Natural killer cell (primary cell): ENCODE data around the gene SND1. TPM values are rescaled to one million over a fixed set of nuclear protein-coding genes. Genes with fewer than 3 reads are reported as not detected.

Experiments
- ATAC-seq, 3 donors: fragments of 150-1000 bp in 2 of 3; fragments of 200-7000 bp in 1 of 3; cut with Tn5 transposase; 1 replicate in 1 of 3; 2 replicates in 2 of 3; pipeline ENCODE4 v1.10.0; 2021; ENCODE audit warnings: mild to moderate bottlenecking in 2 of 3, moderate library complexity in 2 of 3
- DNase-seq, 2 donors: peaks; one replicate each; pipeline versions ENCODE4 v3.0.0 to v3.0.0-alpha.2; 2013 to 2021; ENCODE audit warnings: mixed read lengths in 1 of 2
- H3K27ac ChIP-seq: one replicate; pipeline ENCODE4 v1.5.1; 2013; ENCODE audit warnings: mild to moderate bottlenecking, low read length
- H3K27me3 ChIP-seq: one replicate; pipeline ENCODE4 v1.6.1; 2013; ENCODE audit warnings: low read length; ENCODE audit not compliant: control insufficient read depth, insufficient read depth
- H3K36me3 ChIP-seq: one replicate; pipeline ENCODE4 v1.6.1; 2013; ENCODE audit warnings: low read length; ENCODE audit not compliant: control insufficient read depth, insufficient read depth
- H3K4me1 ChIP-seq: one replicate; pipeline ENCODE4 v1.6.1; 2013; ENCODE audit warnings: low read length; ENCODE audit not compliant: control insufficient read depth, insufficient read depth
- H3K4me3 ChIP-seq: one replicate; pipeline ENCODE4 v1.5.1; 2013; ENCODE audit warnings: low read length
- H3K9me3 ChIP-seq: one replicate; pipeline ENCODE4 v1.6.1; 2013; ENCODE audit warnings: low read length; ENCODE audit not compliant: control insufficient read depth, insufficient read depth
- H3K27ac Mint-ChIP-seq, 2 donors: one replicate each; pipeline ENCODE4 v1.8.0; 2022; ENCODE audit warnings: mild to moderate bottlenecking in 2 of 2, mixed read lengths in 2 of 2, moderate library complexity in 1 of 2
- H3K27me3 Mint-ChIP-seq, 2 donors: one replicate each; pipeline ENCODE4 v1.8.0; 2022; ENCODE audit warnings: low read depth in 2 of 2, mixed read lengths in 2 of 2
- H3K36me3 Mint-ChIP-seq: one replicate; pipeline ENCODE4 v1.8.0; 2022; ENCODE audit warnings: mixed read lengths
- H3K4me1 Mint-ChIP-seq, 2 donors: one replicate each; pipeline ENCODE4 v1.8.0; 2022; ENCODE audit warnings: mixed read lengths in 2 of 2
- H3K4me3 Mint-ChIP-seq: one replicate; pipeline ENCODE4 v1.8.0; 2022; ENCODE audit warnings: mild to moderate bottlenecking, moderate library complexity, mixed read lengths
- H3K9me3 Mint-ChIP-seq, 2 donors: one replicate each; pipeline ENCODE4 v1.8.0; 2022; ENCODE audit warnings: mixed read lengths in 2 of 2
- CTCF ChIP-seq: fragments of 200-600 bp; IDR thresholded peaks from one replicate; pipeline ENCODE4 v1.8.0; 2022; ENCODE audit warnings: antibody characterized with exemption
- WGBS: methylation state at CpG from one replicate; pipeline ENCODE4 v1.1.7; 2013; ENCODE audit warnings: missing lambda C conversion rate; ENCODE audit not compliant: insufficient coverage; 5-methylcytosine and 5-hydroxymethylcytosine counted together
- intact Hi-C: fragments of 100-400 bp; cut with micrococcal nuclease; formaldehyde crosslinking; loops from one replicate; pipeline ENCODE4 v1.14.2; 2022
- total RNA-seq, 4 donors: library from RNA; stranded (reverse); fragments of 120-200 nt in 1 of 4; gene quantifications; one replicate each; pipeline versions ENCODE4 v1.2.3 to v1.2.4, GENCODE V29; 2013 to 2022

SND1 gene
- total RNA-seq, 3 donors from 2014 or later (not counting 1 experiment from before 2014, with no cell fraction given) = 149 to 188 (median 149) TPM

- Mint-ChIP-seq H3K36me3 (no peaks in the 10 kb centered on the region), H3K27ac (no peak overlapping the region), H3K9me3 (no peaks in the 10 kb centered on the region), H3K27me3 (no peaks in the 10 kb centered on the region), H3K4me1 (peaks cover 9 to 14% of the 10 kb centered on the region in 2 donors), H3K4me3 (no peak overlapping the region)
- no peak overlapping the region for H3K27ac ChIP-seq
- no peaks in the 10 kb centered on the region for H3K4me1 ChIP-seq
- H3K27me3 ChIP-seq = no peaks in the 10 kb centered on the region
- H3K9me3 ChIP-seq = no peaks in the 10 kb centered on the region
- no peak for TF ChIP-seq CTCF
- no peaks in the 10 kb centered on the region for H3K36me3 ChIP-seq
- no peak for ATAC-seq
- intact Hi-C loops = no loop called here
- 88% methylated on average over 2 of the region's 3 CpGs for WGBS
- H3K4me3 ChIP-seq = no peak overlapping the region
- no peak for DNase-seq
Measured at GRCh38 chr7:127873715-127874636, 222.0 kb downstream of the SND1 start.

DNA sequence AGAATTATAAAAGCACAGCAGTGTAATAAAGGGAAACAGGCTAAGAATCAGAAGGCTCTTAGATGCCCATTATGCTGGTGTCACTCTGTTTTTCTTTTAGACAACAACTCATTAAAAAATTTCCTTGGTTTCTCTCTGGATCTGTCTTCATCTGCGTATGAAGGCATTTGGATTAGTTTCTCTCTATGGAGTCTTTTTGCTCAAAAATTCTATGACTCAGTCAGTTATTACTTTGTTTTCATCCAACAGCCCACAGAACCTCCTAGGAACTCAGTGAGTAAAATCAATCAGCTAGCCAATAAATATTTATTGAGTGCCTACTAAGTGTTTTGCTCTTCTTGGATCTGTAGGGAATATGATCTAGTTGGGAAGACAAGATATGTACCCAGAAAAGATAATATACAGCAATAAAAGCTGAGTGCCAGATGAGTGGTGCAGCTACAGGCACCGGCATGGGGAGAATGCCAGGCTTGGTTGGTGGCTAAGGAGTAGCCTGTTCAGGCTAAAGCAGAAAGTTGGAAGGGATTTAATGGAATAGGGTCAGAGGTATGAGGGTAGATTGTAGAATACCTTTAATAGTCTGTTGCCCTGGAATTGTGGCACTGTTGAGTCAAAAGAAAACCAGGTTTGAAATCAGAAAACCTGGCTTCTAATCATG lies 223.1 kb downstream of the SND1 start:
- Histone ChIP-seq H3K27me3 (no peaks in the 10 kb centered on the region), H3K27ac (no peak overlapping the region), H3K36me3 (no peaks in the 10 kb centered on the region), H3K4me3 (no peak overlapping the region), H3K4me1 (no peaks in the 10 kb centered on the region), H3K9me3 (no peaks in the 10 kb centered on the region)
- Mint-ChIP-seq H3K4me1 (peaks cover 9 to 11% of the 10 kb centered on the region in 2 donors), H3K36me3 (no peaks in the 10 kb centered on the region), H3K9me3 (no peaks in the 10 kb centered on the region), H3K27me3 (no peaks in the 10 kb centered on the region), H3K4me3 (no peak overlapping the region), H3K27ac (no peak overlapping the region)
- no peak for TF ChIP-seq CTCF
- 98% methylated on average over 2 of the region's 2 CpGs for WGBS
- no peak for DNase-seq
- intact Hi-C loops = no loop called here
- no peak for ATAC-seq

GRCh38 chr7:127876393-127876792 lies 224.4 kb downstream of the SND1 start:
- intact Hi-C loops = no loop called here
- 88% methylated on average over 1 of the region's 1 CpG for WGBS

More at GRCh38 chr7:127876393-127876792, 224.4 kb downstream of the SND1 start:
- H3K27me3 ChIP-seq = no peaks in the 10 kb centered on the region
- H3K9me3 Mint-ChIP-seq = no peaks in the 10 kb centered on the region
- TF ChIP-seq CTCF = no peak
- DNase-seq (no peak), ATAC-seq (no peak)
- no peaks in the 10 kb centered on the region for H3K27me3 Mint-ChIP-seq
- H3K4me3 ChIP-seq = no peak overlapping the region
- no peak overlapping the region for H3K4me3 Mint-ChIP-seq
- no peaks in the 10 kb centered on the region for H3K36me3 ChIP-seq
- no peaks in the 10 kb centered on the region for H3K9me3 ChIP-seq
- no peaks in the 10 kb centered on the region for H3K4me1 ChIP-seq
- peaks cover 20 to 22% of the 10 kb centered on the region in 2 donors for H3K4me1 Mint-ChIP-seq
- H3K27ac Mint-ChIP-seq = no peak overlapping the region
- H3K27ac ChIP-seq = no peak overlapping the region
- no peaks in the 10 kb centered on the region for H3K36me3 Mint-ChIP-seq
